HEK293 (cell line): Measurements from ENCODE around the gene ABLIM3.

ENCODE experiments used
- CTCF ChIP-seq: fragments of 450-650 bp; formaldehyde crosslinking; IDR thresholded peaks from 2 replicates; pipeline ENCODE4 v1.5.1; 2016; ENCODE audit warnings: missing biosample characterization, missing genetic modification characterization
- GLI2 ChIP-seq: fragments of 450-650 bp; formaldehyde crosslinking; IDR thresholded peaks from 2 replicates; pipeline ENCODE4; 2017; ENCODE audit warnings: missing biosample characterization, missing genetic modification characterization, low read depth, borderline replicate concordance
- SALL2 ChIP-seq: fragments of 450-650 bp; formaldehyde crosslinking; IDR thresholded peaks from 2 replicates; pipeline ENCODE4 v1.5.0; 2017; ENCODE audit warnings: missing biosample characterization, mild to moderate bottlenecking, missing genetic modification characterization, borderline replicate concordance
- ZBTB6 ChIP-seq: fragments of 450-650 bp; formaldehyde crosslinking; IDR thresholded peaks from 2 replicates; pipeline ENCODE4 v1.5.1; 2017; ENCODE audit warnings: missing biosample characterization, missing genetic modification characterization
- ZFP3 ChIP-seq: fragments of 450-650 bp; formaldehyde crosslinking; IDR thresholded peaks from 2 replicates; pipeline ENCODE4 v1.5.1; 2016; ENCODE audit warnings: low read depth, missing biosample characterization, missing genetic modification characterization
- ZNF404 ChIP-seq: fragments of 450-650 bp; formaldehyde crosslinking; IDR thresholded peaks from 2 replicates; pipeline ENCODE4 v1.5.1; 2017; ENCODE audit warnings: missing biosample characterization, missing genetic modification characterization
- ZNF660 ChIP-seq: fragments of 450-650 bp; IDR thresholded peaks from 2 replicates; pipeline ENCODE4 v1.5.1; 2018; ENCODE audit warnings: missing biosample characterization, mild to moderate bottlenecking, missing genetic modification characterization

GRCh38 chr5:149147676-149148075 lies 6.4 kb downstream of the ABLIM3 start:
- TF ChIP-seq GLI2 (tag by site-specific recombination) = no peak
- no peak for TF ChIP-seq CTCF (tag by site-specific recombination)
- no peak for TF ChIP-seq ZFP3 (tag by site-specific recombination)
- TF ChIP-seq ZNF404 (tag by site-specific recombination) = no peak
- no peak for TF ChIP-seq ZBTB6 (tag by site-specific recombination)
- no peak for TF ChIP-seq SALL2 (tag by site-specific recombination)
- TF ChIP-seq ZNF660 (tag by site-specific recombination) = no peak
